GM12878 (cell line): ENCODE measurements around the gene PTPRS. TPM values are rescaled to one million over a fixed set of nuclear protein-coding genes. Genes with fewer than 3 reads are reported as not detected.

Experiments
- ATAC-seq: fragments of 200-7000 bp; cut with Tn5 transposase; 3 replicates; pipeline ENCODE4 v1.9.1; 2020; ENCODE audit warnings: mild to moderate bottlenecking, moderate library complexity
- BruUV-seq: library from RNA; stranded (reverse); fragments of 400-500 nt; replicated peaks from 2 replicates; lab custom pipeline; 2021; lab: Mats Ljungman, UMichigan
- CTCF ChIA-PET: fragments of 300-600 bp; sonication (Branson Sonifier 250); formaldehyde crosslinking; extraction: SDS; loops from one replicate; lab custom pipeline; 2021; ENCODE audit warnings: inconsistent platforms; lab: Yijun Ruan, JAX
- POLR2A ChIA-PET: fragments of 350-600 bp; formaldehyde crosslinking; extraction: SDS; loops from one replicate; lab custom pipeline; 2021; ENCODE audit warnings: inconsistent platforms; lab: Charles Lee
- RAD21 ChIA-PET: fragments of 300-600 bp; sonication (Branson Sonifier 250); formaldehyde crosslinking; loops from one replicate; lab custom pipeline; 2023; ENCODE audit warnings: antibody characterized with exemption; ENCODE audit not compliant: unreplicated experiment; lab: Charles Lee
- SMC1A ChIA-PET: fragments of 300-600 bp; sonication (Branson Sonifier 250); formaldehyde crosslinking; loops from one replicate; lab custom pipeline; 2023; ENCODE audit not compliant: unreplicated experiment, uncharacterized antibody; lab: Charles Lee
- DNase-seq: peaks from one replicate; pipeline ENCODE4 v3.0.0-alpha.2; 2011; ENCODE audit warnings: low read depth, low spot score
- FAIRE-seq: peaks from 3 replicates; lab custom pipeline; 2011; peaks lifted over from hg19 to GRCh38; lab: Jason Lieb, UNC
- H2AFZ ChIP-seq: 2 replicates; pipeline ENCODE4 v1.6.0; 2011; ENCODE audit warnings: low read depth, low read length, control low read depth; ENCODE audit not compliant: control insufficient read depth
- H3K27ac ChIP-seq: 2 replicates; pipeline ENCODE4 v1.5.1; 2011; ENCODE audit warnings: control low read depth; ENCODE audit not compliant: control insufficient read depth, insufficient read depth
- H3K27me3 ChIP-seq, 2 experiments: replicated peaks in 1 of 2; 2 replicates each; pipeline versions ENCODE4 v1.6.0 to v1.6.1; 2011; ENCODE audit warnings: low read length in 1 of 2; ENCODE audit not compliant: control insufficient read depth in 2 of 2, insufficient read depth in 2 of 2
- H3K36me3 ChIP-seq, 2 experiments: 2 replicates each; pipeline ENCODE4 v1.5.1; 2011; ENCODE audit warnings: low read length in 1 of 2; ENCODE audit not compliant: control insufficient read depth in 2 of 2, insufficient read depth in 2 of 2
- H3K4me1 ChIP-seq: 2 replicates; pipeline ENCODE4 v1.6.1; 2011; ENCODE audit warnings: mild to moderate bottlenecking, low read length, moderate library complexity, mixed read lengths; ENCODE audit not compliant: control insufficient read depth, insufficient read depth
- H3K4me2 ChIP-seq: 2 replicates; pipeline ENCODE4 v1.6.0; 2011; ENCODE audit warnings: control low read depth; ENCODE audit not compliant: control insufficient read depth, insufficient read depth
- H3K4me3 ChIP-seq: fragments of 200-600 bp; sonication (generic); 2 replicates; pipeline ENCODE4 v1.5.1; 2016
- H3K79me2 ChIP-seq: 2 replicates; pipeline ENCODE4 v1.6.0; 2011; ENCODE audit warnings: low read length; ENCODE audit not compliant: control insufficient read depth, insufficient read depth
- H3K9ac ChIP-seq: 2 replicates; pipeline ENCODE4 v1.8.0; 2011; ENCODE audit warnings: low read length, control low read depth, mixed read lengths; ENCODE audit not compliant: control insufficient read depth, insufficient read depth
- H3K9me3 ChIP-seq: replicated peaks from 3 replicates; pipeline ENCODE4 v1.5.1; 2011; ENCODE audit warnings: mild to moderate bottlenecking, low read length; ENCODE audit not compliant: control insufficient read depth, insufficient read depth
- H4K20me1 ChIP-seq: 2 replicates; pipeline ENCODE4 v1.6.0; 2011; ENCODE audit not compliant: control insufficient read depth, insufficient read depth
- CREM ChIP-seq: IDR thresholded peaks from 2 replicates; pipeline ENCODE4 v1.6.1; 2014; ENCODE audit warnings: antibody characterized with exemption, low read depth
- CUX1 ChIP-seq: IDR thresholded peaks from 2 replicates; pipeline ENCODE4 v1.6.1; 2012; ENCODE audit warnings: improper control_type of control experiment, low read depth, low read length; ENCODE audit not compliant: insufficient replicate concordance
- EP300 ChIP-seq, 2 experiments: fragments of 150-350 bp in 1 of 2; IDR thresholded peaks; 2 replicates each; pipeline ENCODE4 v1.6.1; 2011 to 2012; ENCODE audit warnings: low read depth in 2 of 2, low read length in 2 of 2, borderline replicate concordance in 1 of 2, improper control_type of control experiment in 1 of 2, inconsistent platforms in 1 of 2; ENCODE audit not compliant: control insufficient read depth in 1 of 2
- FOS ChIP-seq: IDR thresholded peaks from 3 replicates; pipeline ENCODE4 v1.6.1; 2011; ENCODE audit warnings: borderline replicate concordance; ENCODE audit not compliant: insufficient read length; ENCODE audit errors: extremely low read depth
- WGBS: methylation state at CpG from one replicate; pipeline ENCODE4 v1.1.6; 2016; ENCODE audit warnings: low lambda C conversion rate; ENCODE audit not compliant: insufficient replicate concordance, insufficient coverage; ENCODE audit errors: missing lambda C conversion rate; 5-methylcytosine and 5-hydroxymethylcytosine counted together
- in situ Hi-C: fragments of 300-500 bp; cut with MboI; formaldehyde crosslinking; loops from 9 replicates; pipeline ENCODE4 v1.14.3; 2018; ENCODE audit warnings: mixed read lengths
- intact Hi-C: fragments of 100-400 bp; cut with micrococcal nuclease; formaldehyde crosslinking; loops from one replicate; pipeline ENCODE4 v1.14.2; 2022; ENCODE audit not compliant: unreplicated experiment
- polyA plus RNA-seq, 11 experiments: library from polyadenylated mRNA; depleted of rRNA in 4 of 11; unstranded in 6 of 11; stranded (reverse) in 5 of 11; fragments of >200 nt; fragmentation: Nextera tagmentation in 4 of 11; fragmentation: Illumina TruSeq in 1 of 11; extraction: Ambion mirVana in 4 of 11; extraction: Trizol in 1 of 11; gene quantifications; 1 replicate in 1 of 11; 2 replicates in 10 of 11; pipeline versions ENCODE4 v1.2.1 to v1.2.3, GENCODE V29; 2011 to 2016; ENCODE audit warnings: inconsistent platforms in 2 of 11, missing spikeins in 2 of 11, low read depth in 1 of 11
- total RNA-seq, 4 experiments: library from RNA; depleted of rRNA in 3 of 4; stranded (reverse); fragments of >200 nt in 3 of 4; fragmentation: Illumina TruSeq in 1 of 4; extraction: Trizol in 1 of 4; gene quantifications; 2 replicates each; pipeline versions ENCODE4 v1.2.1 to v1.2.3, GENCODE V29; 2013 to 2021

PTPRS gene
- total and polyA plus RNA-seq, 10 of the 15 experiments (the other 5 are each of a cell fraction or from before 2014, with no cell fraction given), result 0.09 to 32.1 (median 0.71) TPM

DNA sequence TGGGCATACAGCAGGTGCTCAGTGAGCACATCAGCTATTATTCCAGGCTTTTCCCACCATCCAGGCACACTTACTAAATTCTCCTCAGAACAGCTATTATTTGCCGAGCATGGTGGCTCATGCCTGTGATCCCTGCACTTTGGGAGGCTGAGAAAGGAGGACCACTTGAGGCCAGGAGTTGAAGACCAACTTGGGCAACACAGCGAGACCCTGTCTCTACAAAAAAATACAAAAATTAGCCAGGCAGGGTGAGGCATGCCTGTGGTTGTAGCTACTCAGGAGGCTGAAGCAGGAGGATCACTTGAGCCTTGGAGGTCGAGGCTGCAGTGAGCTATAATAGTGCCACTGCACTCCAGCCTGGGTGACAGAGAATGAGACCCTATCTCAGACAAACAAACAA lies 35.4 kb downstream of the PTPRS start (continued):
- TF ChIP-seq FOS (no peak), CUX1 (no peak), CREM (no peak)
- TF ChIP-seq, all 136 proteins: peak for 0

DNA sequence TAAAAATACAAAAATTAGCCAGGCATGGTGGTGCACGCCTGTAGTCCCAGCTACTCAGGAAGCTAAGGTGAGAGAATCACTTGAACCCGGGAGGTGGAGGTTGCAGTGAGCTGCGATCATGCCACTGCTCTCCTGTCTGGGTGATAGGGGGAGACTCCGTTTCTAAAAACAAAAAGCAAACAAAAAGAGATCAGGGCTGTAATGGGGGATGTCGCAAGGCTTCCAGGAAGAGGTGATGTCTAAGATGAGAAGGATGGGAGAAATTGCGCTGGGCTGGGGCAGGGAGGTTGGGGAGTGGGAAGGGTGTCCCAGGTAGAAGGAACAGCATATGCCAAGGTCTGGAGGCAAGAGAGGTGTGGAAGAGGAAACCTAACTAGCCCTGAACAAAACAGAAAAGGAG lies 36.1 kb downstream of the PTPRS start:
- Histone ChIP-seq H3K36me3 (no peaks in the 10 kb centered on the region), H3K9ac (no peak overlapping the region), H3K4me2 (no peak overlapping the region), H4K20me1 (no peaks in the 10 kb centered on the region), H3K4me1 (no peaks in the 10 kb centered on the region), H2AFZ (no peak overlapping the region), H3K27ac (no peak overlapping the region), H3K9me3 (no peaks in the 10 kb centered on the region), H3K4me3 (no peak overlapping the region), H3K79me2 (no peaks in the 10 kb centered on the region), H3K27me3 (no peaks in the 10 kb centered on the region)
- ATAC-seq (no peak), FAIRE-seq (no peak), DNase-seq (no peak)
- ChIA-PET SMC1A (interaction anchor here (0.9 to 1.6 kb wide), 2 partner anchors 12 to 17 kb away, joined by 3 to 4 read pairs; no protein-coding TSS in a partner anchor), CTCF (no interaction called here), POLR2A (no interaction called here), RAD21 (interaction anchor here (1.0 kb wide), 1 partner anchor 18 kb away, joined by 3 read pairs; no protein-coding TSS in a partner anchor)
- no peak for TF ChIP-seq EP300 (IDR thresholded peaks at IDR 0.05; ENCODE audit: borderline replicate concordance in 1 of 2, control insufficient read depth in 1 of 2, low read depth in 2 of 2, low read length in 2 of 2)
- no TSS peak for BruUV-seq
- intact Hi-C loops, result no loop called here
- 40% methylated on average over 6 of the region's 6 CpGs for WGBS
- in situ Hi-C loops, result no loop called here
